ENCODE measurements around the gene MAPK13.

The MAPK13 gene

GRCh38 chr6:36141961-36142360 is 11.6 kb downstream of the MAPK13 start:
- H3K36me3 ChIP-seq (ENCODE audit: insufficient read depth, low read depth, low read length): no peaks in the 10 kb centered on the region
- no peaks in the 10 kb centered on the region for H3K27me3 ChIP-seq (ENCODE audit: insufficient read depth, low read length)
- H3K9me3 ChIP-seq (ENCODE audit: insufficient read depth, low read depth, low read length): no peaks in the 10 kb centered on the region
- no peak overlapping the region for H3K9ac ChIP-seq (ENCODE audit: low read depth, low read length)
- H3K4me3 ChIP-seq (ENCODE audit: low read length): no peak overlapping the region
- H3K4me1 ChIP-seq (ENCODE audit: insufficient read depth, low read length): peaks cover 11% of the 10 kb centered on the region
- H3K27ac ChIP-seq (ENCODE audit: low read length): no peak overlapping the region

GRCh38 chr6:36142971-36143838 is 12.9 kb downstream of the MAPK13 start:
- no peaks in the 10 kb centered on the region for H3K9me3 ChIP-seq (ENCODE audit: insufficient read depth, low read depth, low read length)
- H3K27me3 ChIP-seq (ENCODE audit: insufficient read depth, low read length): no peaks in the 10 kb centered on the region
- no peak overlapping the region for H3K4me3 ChIP-seq (ENCODE audit: low read length)
- no peak overlapping the region for H3K27ac ChIP-seq (ENCODE audit: low read length)
- peaks cover 11% of the 10 kb centered on the region for H3K4me1 ChIP-seq (ENCODE audit: insufficient read depth, low read length)
- no peaks in the 10 kb centered on the region for H3K36me3 ChIP-seq (ENCODE audit: insufficient read depth, low read depth, low read length)
- no peak overlapping the region for H3K9ac ChIP-seq (ENCODE audit: low read depth, low read length)

DNA sequence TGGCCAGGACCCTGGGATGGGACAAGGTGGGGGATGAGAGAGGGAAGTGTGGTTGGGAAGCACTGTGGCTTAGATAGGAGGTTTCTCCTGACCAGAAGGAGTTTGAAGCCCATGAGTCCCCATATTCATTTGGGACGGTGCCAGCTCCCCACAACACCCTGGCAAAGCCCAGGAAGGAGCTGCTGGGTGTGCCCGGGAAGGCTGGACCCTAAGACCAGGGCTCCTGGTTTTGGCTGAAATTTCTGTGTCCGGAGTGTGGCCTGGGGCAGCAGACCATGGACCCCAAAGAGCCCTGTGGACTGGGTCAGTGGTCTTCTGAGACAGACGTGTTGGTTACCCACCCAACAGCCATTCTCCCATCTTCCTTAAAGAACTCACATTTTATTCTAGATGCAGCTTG is 15.2 kb downstream of the MAPK13 start:
- Histone ChIP-seq H3K9ac (ENCODE audit: low read depth, low read length) (no peak overlapping the region), H3K36me3 (ENCODE audit: insufficient read depth, low read depth, low read length) (no peaks in the 10 kb centered on the region), H3K27me3 (ENCODE audit: insufficient read depth, low read length) (no peaks in the 10 kb centered on the region), H3K4me1 (ENCODE audit: insufficient read depth, low read length) (peaks cover under 1% of the 10 kb centered on the region; the same call in 1 of the 2 replicates), H3K4me3 (ENCODE audit: low read length) (no peak overlapping the region), H3K9me3 (ENCODE audit: insufficient read depth, low read depth, low read length) (no peaks in the 10 kb centered on the region), H3K27ac (ENCODE audit: low read length) (no peak overlapping the region)

- Histone ChIP-seq H3K9me3 (ENCODE audit: insufficient read depth, low read depth, low read length) (no peaks in the 10 kb centered on the region), H3K27me3 (ENCODE audit: insufficient read depth, low read length) (no peaks in the 10 kb centered on the region)
Measured at GRCh38 chr6:36147294-36147693, 17.0 kb downstream of the MAPK13 start.

GRCh38 chr6:36149476-36149875 is 19.2 kb downstream of the MAPK13 start:
- H3K4me3 ChIP-seq (ENCODE audit: low read length): no peak overlapping the region
- no peak overlapping the region for H3K9ac ChIP-seq (ENCODE audit: low read depth, low read length)
- H3K27ac ChIP-seq (ENCODE audit: low read length): no peak overlapping the region
- H3K4me1 ChIP-seq (ENCODE audit: insufficient read depth, low read length): no peaks in the 10 kb centered on the region
- H3K36me3 ChIP-seq (ENCODE audit: insufficient read depth, low read depth, low read length): no peaks in the 10 kb centered on the region
- H3K9me3 ChIP-seq (ENCODE audit: insufficient read depth, low read depth, low read length): no peaks in the 10 kb centered on the region
- H3K27me3 ChIP-seq (ENCODE audit: insufficient read depth, low read length): no peaks in the 10 kb centered on the region

More at GRCh38 chr6:36147294-36147693, 17.0 kb downstream of the MAPK13 start:
- Histone ChIP-seq H3K4me3 (ENCODE audit: low read length) (no peak overlapping the region), H3K36me3 (ENCODE audit: insufficient read depth, low read depth, low read length) (no peaks in the 10 kb centered on the region), H3K4me1 (ENCODE audit: insufficient read depth, low read length) (no peaks in the 10 kb centered on the region), H3K27ac (ENCODE audit: low read length) (no peak overlapping the region), H3K9ac (ENCODE audit: low read depth, low read length) (no peak overlapping the region)

DNA sequence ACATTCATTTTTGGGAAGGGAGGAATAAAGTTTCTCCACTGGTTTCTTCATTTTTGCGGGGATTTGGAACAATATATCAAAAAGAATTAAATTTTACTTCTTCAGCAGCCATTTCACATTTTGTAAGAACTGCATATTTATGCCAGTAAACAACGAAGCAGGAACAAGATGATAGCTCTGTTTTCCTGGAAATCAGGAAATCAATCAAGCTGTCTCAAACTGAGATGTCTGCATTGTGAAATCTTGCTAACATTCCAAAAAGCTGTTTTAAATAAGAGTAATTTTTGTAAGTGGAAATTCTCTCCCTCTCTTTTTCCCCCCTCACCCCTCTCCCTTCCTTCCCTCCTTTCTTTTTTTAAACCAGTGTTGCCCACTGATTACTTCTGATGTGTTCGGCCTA is 20.0 kb downstream of the MAPK13 start:
- Histone ChIP-seq H3K36me3 (ENCODE audit: insufficient read depth, low read depth, low read length) (no peaks in the 10 kb centered on the region), H3K9me3 (ENCODE audit: insufficient read depth, low read depth, low read length) (no peaks in the 10 kb centered on the region), H3K27ac (ENCODE audit: low read length) (no peak overlapping the region), H3K9ac (ENCODE audit: low read depth, low read length) (no peak overlapping the region), H3K4me3 (ENCODE audit: low read length) (no peak overlapping the region), H3K4me1 (ENCODE audit: insufficient read depth, low read length) (no peaks in the 10 kb centered on the region), H3K27me3 (ENCODE audit: insufficient read depth, low read length) (no peaks in the 10 kb centered on the region)

GRCh38 chr6:36154286-36154685 is 24.0 kb downstream of the MAPK13 start:
- no peaks in the 10 kb centered on the region for H3K4me1 ChIP-seq (ENCODE audit: insufficient read depth, low read length)
- no peak overlapping the region for H3K27ac ChIP-seq (ENCODE audit: low read length)
- H3K9me3 ChIP-seq (ENCODE audit: insufficient read depth, low read depth, low read length): no peaks in the 10 kb centered on the region
- no peaks in the 10 kb centered on the region for H3K27me3 ChIP-seq (ENCODE audit: insufficient read depth, low read length)
- no peak overlapping the region for H3K9ac ChIP-seq (ENCODE audit: low read depth, low read length)
- no peak overlapping the region for H3K4me3 ChIP-seq (ENCODE audit: low read length)
- H3K36me3 ChIP-seq (ENCODE audit: insufficient read depth, low read depth, low read length): no peaks in the 10 kb centered on the region

DNA sequence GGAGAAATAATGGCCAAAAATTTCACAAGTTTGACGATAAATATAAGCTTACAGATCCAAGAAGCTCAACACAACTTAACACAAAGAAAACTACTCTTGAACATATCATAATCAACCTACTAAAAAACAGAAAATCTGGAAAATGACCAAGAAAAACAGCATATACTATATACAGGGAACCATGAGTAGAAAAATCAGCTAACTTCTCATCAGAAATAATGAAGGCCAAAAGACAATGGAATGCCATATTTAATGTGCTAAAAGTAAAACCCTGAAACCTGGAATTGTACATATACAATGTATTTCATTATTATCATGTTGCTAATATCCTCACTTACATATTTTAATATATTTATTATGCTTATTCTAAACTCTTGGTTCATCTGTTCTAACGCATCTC is 25.3 kb downstream of the MAPK13 start:
- Histone ChIP-seq H3K36me3 (ENCODE audit: insufficient read depth, low read depth, low read length) (no peaks in the 10 kb centered on the region), H3K4me3 (ENCODE audit: low read length) (no peak overlapping the region), H3K9ac (ENCODE audit: low read depth, low read length) (no peak overlapping the region), H3K27ac (ENCODE audit: low read length) (no peak overlapping the region), H3K4me1 (ENCODE audit: insufficient read depth, low read length) (no peaks in the 10 kb centered on the region), H3K27me3 (ENCODE audit: insufficient read depth, low read length) (no peaks in the 10 kb centered on the region), H3K9me3 (ENCODE audit: insufficient read depth, low read depth, low read length) (peaks cover 3% of the 10 kb centered on the region; the same call in 1 of the 2 replicates)

GRCh38 chr6:36160147-36160760 is 29.9 kb downstream of the MAPK13 start:
- H3K4me3 ChIP-seq (ENCODE audit: low read length): no peak overlapping the region
- no peaks in the 10 kb centered on the region for H3K27me3 ChIP-seq (ENCODE audit: insufficient read depth, low read length)
- no peaks in the 10 kb centered on the region for H3K4me1 ChIP-seq (ENCODE audit: insufficient read depth, low read length)
- H3K9ac ChIP-seq (ENCODE audit: low read depth, low read length): no peak overlapping the region
- no peak overlapping the region for H3K27ac ChIP-seq (ENCODE audit: low read length)
- no peaks in the 10 kb centered on the region for H3K36me3 ChIP-seq (ENCODE audit: insufficient read depth, low read depth, low read length)
- peaks cover 3% of the 10 kb centered on the region; the same call in 1 of the 2 replicates for H3K9me3 ChIP-seq (ENCODE audit: insufficient read depth, low read depth, low read length)

DNA sequence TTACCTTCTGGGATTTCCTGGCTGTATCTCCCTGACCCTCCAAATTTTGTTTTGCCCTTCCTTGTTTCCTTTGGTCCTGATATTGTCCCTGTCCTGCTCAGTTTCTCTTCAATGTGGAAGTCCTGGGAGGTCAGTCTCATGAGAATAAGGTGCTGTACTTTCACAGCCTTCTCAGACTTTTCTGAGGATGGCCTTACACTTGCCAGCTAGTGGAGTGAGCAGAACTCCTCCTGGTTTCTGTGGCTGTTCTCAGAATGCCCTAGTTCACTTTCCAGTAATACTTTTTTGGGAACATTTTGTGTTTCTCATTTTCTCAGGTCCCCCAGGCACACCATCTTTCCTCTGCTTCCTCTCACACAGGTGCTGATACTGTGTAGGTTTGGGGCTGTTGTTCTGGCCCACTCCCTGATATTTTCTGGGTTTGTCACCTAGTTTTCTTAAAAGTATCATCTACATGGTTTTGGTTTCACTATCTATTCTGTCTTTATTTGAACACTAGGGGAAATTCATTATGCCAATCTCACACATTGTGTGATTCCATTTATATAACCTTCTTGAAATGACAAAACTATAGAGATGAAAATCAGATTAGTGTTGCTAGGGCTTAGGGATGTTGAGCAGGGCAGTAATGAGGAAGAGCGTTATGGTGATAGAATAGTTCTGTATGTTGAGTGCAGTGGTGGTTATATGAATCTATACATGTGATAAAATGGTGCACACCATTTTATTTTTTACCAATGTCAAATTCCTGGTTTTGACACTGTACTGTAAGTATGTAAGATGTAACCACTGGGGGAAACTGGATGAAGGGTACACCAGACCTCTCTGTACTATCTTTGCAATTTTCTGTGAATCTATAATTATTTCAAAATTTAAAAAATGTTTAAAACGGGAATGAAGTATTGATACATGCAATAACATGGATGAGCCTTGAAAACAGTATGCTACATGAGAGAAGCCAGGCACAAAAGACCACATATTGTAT is 39.0 kb downstream of the MAPK13 start:
- no peaks in the 10 kb centered on the region for H3K4me1 ChIP-seq (ENCODE audit: insufficient read depth, low read length)
- H3K9ac ChIP-seq (ENCODE audit: low read depth, low read length): no peak overlapping the region
- H3K4me3 ChIP-seq (ENCODE audit: low read length): no peak overlapping the region
- no peaks in the 10 kb centered on the region for H3K36me3 ChIP-seq (ENCODE audit: insufficient read depth, low read depth, low read length)
- no peaks in the 10 kb centered on the region for H3K9me3 ChIP-seq (ENCODE audit: insufficient read depth, low read depth, low read length)
- H3K27ac ChIP-seq (ENCODE audit: low read length): no peak overlapping the region
- no peaks in the 10 kb centered on the region for H3K27me3 ChIP-seq (ENCODE audit: insufficient read depth, low read length)

DNA sequence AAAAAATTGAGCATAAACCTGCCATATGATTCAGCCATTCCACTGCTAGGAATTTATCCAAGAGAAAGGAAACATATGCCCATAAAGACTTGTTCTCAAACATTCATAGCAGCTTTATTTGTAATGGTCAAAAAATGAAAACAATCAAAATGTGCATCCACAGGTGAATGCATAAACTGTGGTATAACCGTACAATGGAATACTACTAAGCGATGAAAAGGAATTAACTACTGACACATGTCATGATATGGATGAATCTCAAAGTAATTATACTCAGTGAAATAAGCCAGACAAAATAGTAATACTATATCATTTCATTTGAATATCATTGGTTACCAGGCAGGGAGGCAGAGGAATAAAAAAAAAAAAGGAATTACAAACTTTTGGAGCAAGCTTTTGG is 40.4 kb downstream of the MAPK13 start:
- Histone ChIP-seq H3K27me3 (ENCODE audit: insufficient read depth, low read length) (no peaks in the 10 kb centered on the region), H3K9me3 (ENCODE audit: insufficient read depth, low read depth, low read length) (no peaks in the 10 kb centered on the region), H3K36me3 (ENCODE audit: insufficient read depth, low read depth, low read length) (no peaks in the 10 kb centered on the region), H3K9ac (ENCODE audit: low read depth, low read length) (no peak overlapping the region), H3K27ac (ENCODE audit: low read length) (no peak overlapping the region), H3K4me3 (ENCODE audit: low read length) (no peak overlapping the region), H3K4me1 (ENCODE audit: insufficient read depth, low read length) (no peaks in the 10 kb centered on the region)

All from iPS-20b (cell line).